ENCODE results near the gene REELD1.

Gene REELD1

DNA sequence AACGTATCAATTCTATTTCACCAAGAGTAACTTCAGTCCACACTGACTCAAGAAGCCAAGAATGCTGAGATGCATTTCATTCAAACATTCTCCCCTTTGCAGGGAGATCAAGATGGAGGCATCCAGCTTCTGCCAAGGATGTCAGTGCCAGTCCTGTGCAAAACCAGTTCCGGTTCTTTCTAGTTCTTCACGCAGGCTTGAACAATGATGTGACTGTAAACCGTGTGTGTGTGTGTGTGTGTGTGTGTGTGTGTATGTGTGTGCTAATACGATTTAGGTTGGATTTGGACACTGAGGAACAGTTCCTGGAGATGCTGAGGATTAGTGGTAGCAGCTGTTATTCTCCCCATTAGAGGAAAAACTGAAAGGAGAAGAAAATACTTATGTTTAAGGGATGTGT, at the start of gene REELD1:
Gene REELD1, plus strand, starts transcription at position 301 of the 400 bp plus-strand sequence. CDS start 2,415 bp downstream, outside the sequence.
- no peak for DNase-seq

DNA sequence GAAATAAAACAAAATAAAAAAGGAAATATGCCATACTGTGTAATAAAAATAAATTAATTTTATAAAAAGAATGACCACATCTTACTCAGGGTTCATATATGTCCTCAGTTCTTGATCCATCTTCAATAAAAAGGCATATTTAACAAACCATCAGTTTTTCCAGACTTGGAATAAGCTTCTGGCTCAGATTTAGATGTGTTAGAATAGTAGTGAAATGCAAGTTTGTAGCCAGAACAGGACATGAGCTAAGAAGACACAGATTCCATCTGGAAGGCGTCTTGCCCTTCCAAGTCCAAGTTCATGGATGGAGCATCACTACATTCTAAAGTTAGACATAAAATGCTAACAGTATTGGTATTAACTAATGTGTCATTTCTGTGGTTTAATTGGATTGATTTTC, 49.1 kb upstream of the REELD1 start:
- no peak for DNase-seq

DNA sequence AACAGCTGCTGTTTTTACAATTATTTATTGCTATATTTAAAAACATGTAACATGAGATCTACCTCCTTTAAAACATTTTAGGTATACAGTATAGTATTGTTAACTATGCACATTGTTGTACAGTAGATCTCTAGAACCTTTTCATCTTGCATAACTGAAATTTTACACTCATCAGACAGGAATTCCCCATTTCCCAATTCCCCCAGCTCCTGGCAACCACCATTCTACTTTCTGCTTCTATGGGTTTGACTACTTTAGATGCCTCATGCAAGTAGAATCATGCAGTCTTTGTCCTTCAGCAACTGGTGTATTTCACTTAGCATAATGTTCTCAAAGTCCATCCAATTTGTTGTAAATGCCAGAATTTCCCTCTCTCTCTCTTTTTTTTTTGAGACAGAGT, 48.5 kb upstream of the REELD1 start:
- DNase-seq, result peak; percentile 35 to 54 (median 40)

- DNase-seq, result no peak
These were observed 44.2 kb upstream of the REELD1 start for GRCh38 chr4:146170149-146170548.

GRCh38 chr4:146175541-146176453, 38.5 kb upstream of the REELD1 start, which contains the start of gene LSM6:
Gene LSM6 (plus strand): TSS chr4:146175718. CDS start chr4:146182922, 7,204 bp downstream.
- DNase-seq, result peak; percentile 89 to 95 (median 91)

GRCh38 chr4:146176891-146177290, 37.4 kb upstream of the REELD1 start:
- peak; percentile 12 to 33 (median 28) for DNase-seq

DNA sequence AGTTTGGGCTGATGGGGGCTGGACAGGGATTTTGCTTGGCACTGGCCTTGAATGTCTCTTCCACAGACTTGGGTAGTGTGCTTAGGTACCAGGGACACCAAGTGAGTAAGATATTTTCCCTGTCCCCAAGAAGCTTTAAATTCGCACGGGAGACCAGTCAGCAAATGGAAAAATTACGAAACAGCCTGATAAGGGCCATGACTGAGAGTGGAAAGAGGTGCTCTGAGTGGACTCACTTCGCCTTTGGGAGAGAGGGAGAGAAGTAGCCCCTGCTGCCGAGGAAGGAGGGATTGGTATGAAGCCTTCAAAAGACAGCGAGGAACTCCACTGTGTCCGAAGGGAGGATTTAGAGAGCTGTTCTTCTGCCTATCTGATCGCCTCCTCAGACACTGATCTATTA, 36.2 kb upstream of the REELD1 start:
- no peak for DNase-seq

- no peak for DNase-seq
These were observed 34.5 kb upstream of the REELD1 start for GRCh38 chr4:146179784-146180370.

DNA sequence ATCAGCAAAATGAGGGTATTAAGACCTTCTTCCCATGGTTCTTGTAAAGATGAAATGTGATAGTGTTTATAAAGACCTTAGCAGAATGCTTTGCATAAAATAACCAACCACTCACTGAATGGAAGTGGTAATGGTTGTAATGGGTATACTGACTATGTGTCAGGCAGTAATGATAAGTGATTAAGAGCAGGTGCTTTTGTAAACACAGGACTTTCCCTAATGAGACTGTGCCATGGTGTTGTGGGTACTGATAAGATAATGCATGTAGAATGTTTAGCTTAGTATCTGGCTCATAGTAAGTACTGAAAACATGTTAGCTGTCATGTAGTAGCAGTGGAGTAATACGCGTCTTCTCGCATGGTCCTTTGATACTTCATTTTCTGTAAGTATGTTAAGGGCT, 31.9 kb upstream of the REELD1 start:
- DNase-seq, result no peak

GRCh38 chr4:146183209-146183608, 31.1 kb upstream of the REELD1 start:
- no peak for DNase-seq

DNA sequence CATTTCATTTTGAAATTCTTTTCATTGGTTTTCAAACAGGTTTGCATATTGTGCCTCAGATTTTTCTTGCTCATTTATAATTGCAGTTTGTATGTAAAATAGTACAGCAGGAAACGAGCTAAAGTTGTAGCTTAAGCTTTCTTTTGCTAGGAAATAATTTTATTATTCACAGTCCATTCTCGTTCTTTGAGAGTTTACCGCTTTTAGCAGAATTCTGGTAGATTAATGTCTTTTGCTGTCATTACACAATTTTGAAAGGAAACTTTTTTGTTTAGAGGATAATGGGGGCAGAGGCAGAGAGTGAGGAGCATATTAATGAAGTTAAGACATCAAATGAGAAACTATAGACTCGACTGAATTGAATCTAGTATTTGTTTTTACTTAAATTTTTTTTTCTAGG, 28.3 kb upstream of the REELD1 start:
- no peak for DNase-seq

DNA sequence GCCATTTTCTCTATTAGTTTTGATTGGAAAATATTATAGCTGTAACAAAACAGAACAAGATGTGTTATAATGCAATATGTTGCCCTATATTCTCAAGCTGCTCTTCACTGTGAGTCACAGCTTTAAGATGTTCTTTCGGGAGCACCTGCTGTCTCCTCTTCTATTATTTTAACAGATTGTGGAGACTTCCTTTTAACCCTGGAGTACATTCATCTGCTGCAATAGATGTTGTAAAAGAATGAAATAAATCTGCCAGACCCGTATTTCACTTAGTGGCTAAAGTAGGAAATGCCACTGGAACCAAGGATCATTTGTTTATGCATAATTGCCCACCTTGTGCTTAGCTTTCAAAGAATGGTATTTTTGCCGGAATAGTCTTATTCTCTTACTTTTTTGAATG, 27.7 kb upstream of the REELD1 start:
- DNase-seq, result no peak

DNA sequence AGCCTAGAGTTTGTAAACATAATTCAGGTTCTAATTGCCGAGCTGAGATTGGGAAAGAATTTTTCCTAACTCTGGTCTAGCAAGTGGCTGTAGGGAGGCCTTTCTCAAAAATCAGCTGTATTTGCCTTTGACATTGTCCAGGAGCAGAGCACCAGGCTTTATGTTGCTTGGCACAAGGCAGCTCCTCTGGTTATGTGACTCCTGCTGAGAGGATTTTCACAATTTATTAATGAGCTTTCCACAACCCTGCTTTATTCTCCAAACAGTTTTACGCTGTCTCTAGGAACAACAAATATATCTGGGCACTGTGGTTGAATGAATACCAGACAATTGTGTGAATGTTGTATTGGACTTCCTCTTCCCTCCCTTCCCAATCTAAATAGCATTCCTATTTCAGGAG, 23.9 kb upstream of the REELD1 start:
- DNase-seq, result no peak

DNA sequence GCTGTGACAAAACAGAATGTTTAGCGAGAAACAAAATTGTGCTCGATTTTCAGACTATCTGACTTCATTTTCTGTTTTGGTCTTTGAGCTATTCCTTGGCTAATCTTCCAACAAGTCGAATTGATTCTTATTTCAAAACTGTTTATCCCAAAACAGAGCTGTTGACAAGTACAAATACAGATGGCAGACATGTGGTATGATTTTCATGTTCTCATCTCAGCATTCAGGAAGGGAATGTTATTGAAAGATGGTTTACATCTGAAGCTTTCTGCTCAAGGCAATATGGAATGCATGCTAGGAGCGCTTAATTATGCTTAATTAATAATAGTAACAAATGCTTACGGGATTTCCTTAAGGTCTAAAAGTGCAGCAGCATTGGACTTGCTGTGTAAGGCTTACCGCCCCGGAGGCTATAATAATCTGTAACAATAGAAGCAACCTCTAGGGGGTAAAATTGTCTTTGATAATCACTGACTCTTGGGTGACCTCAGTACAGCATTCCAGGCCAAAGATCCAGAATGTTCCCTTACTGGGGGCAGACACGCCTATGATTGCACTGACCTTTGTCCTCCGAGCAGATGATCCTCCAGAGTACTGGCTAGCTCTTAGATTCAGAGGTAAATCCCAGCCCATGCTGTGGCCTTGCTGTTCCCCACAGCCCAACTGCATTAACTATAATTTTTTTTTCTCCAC, 22.4 kb upstream of the REELD1 start:
- DNase-seq, result no peak

GRCh38 chr4:146193628-146194027, 20.7 kb upstream of the REELD1 start:
- no peak for DNase-seq

- no peak for DNase-seq
These were observed 20.1 kb upstream of the REELD1 start for GRCh38 chr4:146194212-146194611.

GRCh38 chr4:146202665-146203064, 11.7 kb upstream of the REELD1 start:
- no peak for DNase-seq

- DNase-seq, result no peak
These were observed 6.9 kb upstream of the REELD1 start for GRCh38 chr4:146207410-146207809.

- DNase-seq, result no peak
These were observed 3.4 kb upstream of the REELD1 start for GRCh38 chr4:146210890-146211289.

DNA sequence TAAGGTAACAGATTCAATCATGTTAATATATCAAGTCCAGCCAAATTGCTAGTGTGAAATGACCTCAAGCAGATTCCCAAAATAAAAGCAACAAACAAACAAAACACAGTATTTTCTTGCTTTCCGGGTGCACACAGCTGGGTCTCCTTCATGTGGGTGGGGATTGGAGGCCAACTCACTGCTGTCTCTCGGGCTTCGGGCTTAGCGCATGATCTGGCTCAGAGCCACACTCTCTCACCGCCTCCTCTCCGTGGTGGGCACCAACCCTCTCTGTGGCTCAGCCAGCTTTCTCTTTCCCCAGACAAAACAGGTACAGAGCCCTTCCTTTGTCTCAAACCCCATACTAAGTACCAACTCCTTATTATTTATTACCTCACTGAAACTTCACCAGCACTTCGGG, 2.9 kb upstream of the REELD1 start:
- no peak for DNase-seq

DNA sequence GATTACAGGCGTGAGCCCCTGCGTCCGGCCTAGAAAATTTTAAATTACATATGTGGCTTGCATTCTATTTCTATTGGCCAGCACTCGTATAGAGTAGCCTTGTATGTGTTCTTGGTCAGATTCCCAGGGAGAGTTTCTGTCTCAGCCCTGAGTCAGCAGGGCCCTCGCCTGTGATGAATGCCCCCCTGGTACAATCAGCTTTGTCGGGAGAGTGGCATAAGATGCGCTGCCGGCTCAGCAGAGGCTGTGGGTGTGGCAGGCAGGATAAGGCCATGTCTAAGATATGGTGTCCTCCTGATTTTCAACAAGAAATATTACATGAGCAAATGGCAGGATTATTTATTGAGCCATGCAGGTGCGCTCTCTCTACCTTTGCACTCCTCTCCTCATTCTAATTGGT, 1.6 kb upstream of the REELD1 start:
- DNase-seq, result no peak

GRCh38 chr4:146222313-146222712, 8.0 kb downstream of the REELD1 start:
- DNase-seq, result no peak

GRCh38 chr4:146224326-146224966, 10.1 kb downstream of the REELD1 start:
- DNase-seq, result no peak

All from suppressor macrophage treated with lipopolysaccharide for 1 hour (primary cell).